Liver (tissue), 9 donors: ENCODE measurements around the gene CLPSL1. TPM values are rescaled to one million over a fixed set of nuclear protein-coding genes. Genes with fewer than 3 reads are reported as not detected.

ENCODE experiments used
- DNase-seq: peaks from one replicate; pipeline ENCODE4 v3.0.0-alpha.2; 2017; ENCODE audit warnings: low spot score
- H3K27ac ChIP-seq, 2 donors: one replicate each; pipeline ENCODE4 v1.7.0; 2013; ENCODE audit warnings: inconsistent platforms in 2 of 2, low read length in 2 of 2, control low read depth in 1 of 2, low read depth in 1 of 2, mild to moderate bottlenecking in 1 of 2
- H3K27me3 ChIP-seq, 4 donors: one replicate each; pipeline versions ENCODE4 v1.6.1 to v1.7.0; 2013; ENCODE audit warnings: low read length in 3 of 4, inconsistent platforms in 1 of 4, mild to moderate bottlenecking in 1 of 4, moderate library complexity in 1 of 4; ENCODE audit not compliant: control insufficient read depth in 4 of 4, insufficient read depth in 4 of 4
- H3K36me3 ChIP-seq, 4 donors: one replicate each; pipeline versions ENCODE4 v1.6.1 to v1.7.0; 2013; ENCODE audit warnings: low read length in 3 of 4, mild to moderate bottlenecking in 3 of 4, low read depth in 1 of 4, moderate library complexity in 1 of 4; ENCODE audit not compliant: control insufficient read depth in 4 of 4, insufficient read depth in 3 of 4
- H3K4me1 ChIP-seq, 4 donors: one replicate each; pipeline versions ENCODE4 v1.6.1 to v1.7.0; 2013; ENCODE audit warnings: low read length in 3 of 4, mild to moderate bottlenecking in 3 of 4, moderate library complexity in 1 of 4; ENCODE audit not compliant: control insufficient read depth in 4 of 4, insufficient read depth in 4 of 4
- H3K4me3 ChIP-seq, 3 donors: one replicate each; pipeline versions ENCODE4 v1.6.1 to v1.7.0; 2013; ENCODE audit warnings: low read length in 3 of 3, control low read depth in 1 of 3, low read depth in 1 of 3, mild to moderate bottlenecking in 1 of 3
- H3K9ac ChIP-seq, 2 donors: one replicate each; pipeline ENCODE4 v1.7.0; 2013; ENCODE audit warnings: low read length in 2 of 2, mild to moderate bottlenecking in 2 of 2, moderate library complexity in 2 of 2, control low read depth in 1 of 2, low read depth in 1 of 2
- H3K9me3 ChIP-seq, 4 donors: one replicate each; pipeline versions ENCODE4 v1.6.1 to v1.7.0; 2013; ENCODE audit warnings: low read length in 3 of 4; ENCODE audit not compliant: control insufficient read depth in 4 of 4
- ATF3 ChIP-seq: IDR thresholded peaks from 2 replicates; pipeline ENCODE4 v1.6.1; 2016; ENCODE audit warnings: antibody characterized with exemption
- CTCF ChIP-seq: fragments of 150-350 bp; IDR thresholded peaks from 2 replicates; pipeline ENCODE4 v1.5.1; 2017; ENCODE audit warnings: improper control_type of control experiment, low read depth, low read length; ENCODE audit not compliant: missing input control
- EGR1 ChIP-seq, 2 donors: IDR thresholded peaks; 2 replicates each; pipeline ENCODE4 v1.6.1; 2016 to 2018; ENCODE audit warnings: antibody characterized with exemption in 2 of 2, low read depth in 2 of 2
- FOXA1 ChIP-seq: IDR thresholded peaks from 2 replicates; pipeline ENCODE4 v1.6.1; 2016; ENCODE audit warnings: antibody characterized with exemption
- FOXA2 ChIP-seq: IDR thresholded peaks from 2 replicates; pipeline ENCODE4 v1.6.1; 2016; ENCODE audit warnings: antibody characterized with exemption
- GABPA ChIP-seq, 2 donors: IDR thresholded peaks in 1 of 2; conservative IDR thresholded peaks in 1 of 2; 2 replicates each; pipeline ENCODE4 v1.6.1; 2016; ENCODE audit warnings: antibody characterized with exemption in 2 of 2, mild to moderate bottlenecking in 1 of 2, moderate library complexity in 1 of 2
- HNF4A ChIP-seq, 2 donors: conservative IDR thresholded peaks; 2 replicates each; pipeline ENCODE4 v1.6.1; 2016; ENCODE audit warnings: antibody characterized with exemption in 2 of 2, mild to moderate bottlenecking in 2 of 2
- HNF4G ChIP-seq: IDR thresholded peaks from 2 replicates; pipeline ENCODE4 v1.6.1; 2016; ENCODE audit warnings: antibody characterized with exemption
- MAX ChIP-seq: IDR thresholded peaks from 2 replicates; pipeline ENCODE4 v1.6.1; 2016; ENCODE audit warnings: antibody characterized with exemption
- NR2F2 ChIP-seq: IDR thresholded peaks from 2 replicates; pipeline ENCODE4 v1.6.1; 2016; ENCODE audit warnings: antibody characterized with exemption
- RAD21 ChIP-seq, 2 donors: IDR thresholded peaks; 2 replicates each; pipeline ENCODE4 v1.6.1; 2016; ENCODE audit warnings: antibody characterized with exemption in 2 of 2, mild to moderate bottlenecking in 2 of 2
- REST ChIP-seq: IDR thresholded peaks from 2 replicates; pipeline ENCODE4 v1.6.1; 2016; ENCODE audit warnings: antibody characterized with exemption, mild to moderate bottlenecking
- RXRA ChIP-seq, 2 donors: IDR thresholded peaks; 2 replicates each; pipeline ENCODE4 v1.6.1; 2017 to 2018; ENCODE audit warnings: antibody characterized with exemption in 2 of 2, mild to moderate bottlenecking in 1 of 2
- SP1 ChIP-seq: IDR thresholded peaks from 2 replicates; pipeline ENCODE4 v1.6.1; 2018; ENCODE audit warnings: antibody characterized with exemption, mild to moderate bottlenecking
- YY1 ChIP-seq: IDR thresholded peaks from 2 replicates; pipeline ENCODE4 v1.6.1; 2016; ENCODE audit warnings: antibody characterized with exemption, mild to moderate bottlenecking
- ZBTB33 ChIP-seq: IDR thresholded peaks from 2 replicates; pipeline ENCODE4 v1.6.1; 2016; ENCODE audit warnings: antibody characterized with exemption
- WGBS: extraction: QIAGEN DNeasy Blood & Tissue Kit; methylation state at CpG from one replicate; pipeline ENCODE4 v1.1.7; 2013; 5-methylcytosine and 5-hydroxymethylcytosine counted together
- polyA plus RNA-seq, 2 donors: library from polyadenylated mRNA; stranded (reverse) in 1 of 2; unstranded in 1 of 2; fragments of 200-250 nt in 1 of 2; fragments of >200 nt in 1 of 2; fragmentation: Nextera tagmentation in 1 of 2; extraction: Ambion mirVana in 1 of 2; gene quantifications; one replicate each; pipeline versions ENCODE4 v1.2.1 to v1.2.3, GENCODE V29; 2013 to 2015
- total RNA-seq, 2 donors: library from RNA; depleted of rRNA; stranded (reverse); fragments of >200 nt; gene quantifications; one replicate each; pipeline ENCODE4 v1.2.3, GENCODE V29; 2014
- donor health status: healthy.
- donor health status: healthy.
- donor health status: healthy.
- donor health status: healthy.
- donor health status: healthy.

CLPSL1 gene
- total and polyA plus RNA-seq, 4 donors: not detected

- H3K9me3 ChIP-seq: no peaks in the 10 kb centered on the region
- TF ChIP-seq MAX (no peak), ATF3 (no peak), ZBTB33 (no peak), RAD21 (IDR thresholded peaks at IDR 0.05) (no peak), HNF4G (no peak), SP1 (no peak), GABPA (IDR thresholded peaks at IDR 0.05 in 1 of 2, conservative IDR thresholded peaks at IDR 0.05 in 1 of 2) (no peak), NR2F2 (no peak)
- no peak overlapping the region for H3K4me3 ChIP-seq
- H3K36me3 ChIP-seq: no peaks in the 10 kb centered on the region
- H3K27ac ChIP-seq: no peak overlapping the region
- no peaks in the 10 kb centered on the region for H3K27me3 ChIP-seq
- no peak for DNase-seq
- H3K9ac ChIP-seq: no peak overlapping the region
- WGBS: 90% methylated on average over 6 of the region's 6 CpGs
- peaks cover 0 to 6% (median 3%) of the 10 kb centered on the region in 4 donors for H3K4me1 ChIP-seq
Observed at GRCh38 chr6:35775031-35775430, 5.8 kb upstream of the CLPSL1 start.

GRCh38 chr6:35776364-35777215, 4.2 kb upstream of the CLPSL1 start, which contains the start of gene CLPSL2:
Gene CLPSL2 (plus strand): TSS chr6:35776598. CDS start chr6:35776619, 21 bp downstream.
- Histone ChIP-seq H3K9me3 (no peaks in the 10 kb centered on the region), H3K9ac (no peak within 1 kb of the TSS), H3K36me3 (no peaks in the 10 kb centered on the region), H3K27ac (no peak within 1 kb of the TSS), H3K27me3 (no peaks in the 10 kb centered on the region), H3K4me1 (peaks cover 0 to 6% (median 3%) of the 10 kb centered on the region in 4 donors), H3K4me3 (peak within 1 kb of the TSS in 2 of 3 donors; percentile 14 to 57)
- no peak for DNase-seq
- WGBS: 6% methylated on average over 56 of the region's 56 CpGs
- TF ChIP-seq ZBTB33 (no peak), FOXA1 (no peak), ATF3 (no peak), HNF4A (conservative IDR thresholded peaks at IDR 0.05) (no peak), RXRA (IDR thresholded peaks at IDR 0.05) (no peak), YY1 (no peak), NR2F2 (no peak), GABPA (IDR thresholded peaks at IDR 0.05 in 1 of 2, conservative IDR thresholded peaks at IDR 0.05 in 1 of 2) (no peak), EGR1 (IDR thresholded peaks at IDR 0.05; ENCODE audit: low read depth in 2 of 2) (no peak), FOXA2 (no peak), REST (no peak), CTCF (no peak), HNF4G (no peak), SP1 (no peak)
